Nephron (organoid): ENCODE measurements around the gene GCHFR.

Source experiments
- H3K27ac Mint-ChIP-seq, 3 experiments: 2 replicates each; pipeline ENCODE4 v1.8.0; 2020; ENCODE audit warnings: mixed read lengths in 3 of 3, mild to moderate bottlenecking in 2 of 3, moderate library complexity in 1 of 3
- H3K27me3 Mint-ChIP-seq: 2 replicates; pipeline ENCODE4 v1.8.0; 2021; ENCODE audit warnings: low read depth, mild to moderate bottlenecking, moderate library complexity, mixed read lengths
- H3K36me3 Mint-ChIP-seq: 2 replicates; pipeline ENCODE4 v1.8.0; 2020; ENCODE audit warnings: low read depth, mixed read lengths
- H3K4me1 Mint-ChIP-seq: 2 replicates; pipeline ENCODE4 v1.8.0; 2020; ENCODE audit warnings: mixed read lengths
- H3K4me3 Mint-ChIP-seq, 3 experiments: 2 replicates each; pipeline ENCODE4 v1.8.0; 2020; ENCODE audit warnings: mild to moderate bottlenecking in 3 of 3, mixed read lengths in 3 of 3, moderate library complexity in 2 of 3
- H3K9me3 Mint-ChIP-seq: 2 replicates; pipeline ENCODE4 v1.8.0; 2020; ENCODE audit warnings: mixed read lengths
- CTCF ChIP-seq, 3 experiments: fragments of 200-600 bp; sonication (generic); IDR thresholded peaks; one replicate each; pipeline ENCODE4 v1.5.0; 2021; ENCODE audit warnings: antibody characterized with exemption in 3 of 3; ENCODE audit not compliant: unreplicated experiment in 3 of 3

The GCHFR gene

GRCh38 chr15:40793216-40793989, 29.5 kb downstream of the GCHFR start:
- H3K27me3 Mint-ChIP-seq, result no peaks in the 10 kb centered on the region
- H3K4me1 Mint-ChIP-seq, result no peaks in the 10 kb centered on the region
- no peak for TF ChIP-seq CTCF (IDR thresholded peaks at IDR 0.05; ENCODE audit: unreplicated experiment in 3 of 3)
- H3K4me3 Mint-ChIP-seq, result no peak overlapping the region
- H3K9me3 Mint-ChIP-seq, result no peaks in the 10 kb centered on the region
- H3K27ac Mint-ChIP-seq, result no peak overlapping the region
- peaks cover 20% of the 10 kb centered on the region for H3K36me3 Mint-ChIP-seq

- Mint-ChIP-seq H3K27ac (peak overlapping the region in 1 of 3 experiments; percentile 8), H3K36me3 (peaks cover 33% of the 10 kb centered on the region), H3K27me3 (no peaks in the 10 kb centered on the region), H3K4me1 (no peaks in the 10 kb centered on the region), H3K4me3 (no peak overlapping the region), H3K9me3 (no peaks in the 10 kb centered on the region)
- no peak for TF ChIP-seq CTCF (IDR thresholded peaks at IDR 0.05; ENCODE audit: unreplicated experiment in 3 of 3)
Observed at GRCh38 chr15:40796041-40796440, 32.2 kb downstream of the GCHFR start.

- no peak overlapping the region for H3K4me3 Mint-ChIP-seq
- H3K36me3 Mint-ChIP-seq, result peaks cover 36% of the 10 kb centered on the region
- H3K27me3 Mint-ChIP-seq, result no peaks in the 10 kb centered on the region
- no peaks in the 10 kb centered on the region for H3K9me3 Mint-ChIP-seq
- no peak for TF ChIP-seq CTCF (IDR thresholded peaks at IDR 0.05; ENCODE audit: unreplicated experiment in 3 of 3)
- peak overlapping the region in 1 of 3 experiments; percentile 8 for H3K27ac Mint-ChIP-seq
- no peaks in the 10 kb centered on the region for H3K4me1 Mint-ChIP-seq
Observed at GRCh38 chr15:40796512-40796911, 32.6 kb downstream of the GCHFR start.

- no peak for TF ChIP-seq CTCF (IDR thresholded peaks at IDR 0.05; ENCODE audit: unreplicated experiment in 3 of 3)
- Mint-ChIP-seq H3K27me3 (no peaks in the 10 kb centered on the region), H3K9me3 (no peaks in the 10 kb centered on the region), H3K27ac (no peak overlapping the region), H3K4me3 (no peak overlapping the region), H3K36me3 (peaks cover 33% of the 10 kb centered on the region), H3K4me1 (peaks cover 4% of the 10 kb centered on the region)
Observed at GRCh38 chr15:40799523-40799922, 35.7 kb downstream of the GCHFR start.

GRCh38 chr15:40803076-40803475, 39.2 kb downstream of the GCHFR start:
- Mint-ChIP-seq H3K36me3 (peaks cover 29% of the 10 kb centered on the region), H3K9me3 (no peaks in the 10 kb centered on the region), H3K27me3 (no peaks in the 10 kb centered on the region), H3K4me3 (no peak overlapping the region), H3K4me1 (peaks cover 16% of the 10 kb centered on the region), H3K27ac (no peak overlapping the region)
- TF ChIP-seq CTCF (IDR thresholded peaks at IDR 0.05; ENCODE audit: unreplicated experiment in 3 of 3), result no peak

- Mint-ChIP-seq H3K36me3 (peaks cover 24% of the 10 kb centered on the region), H3K4me3 (peak overlapping the region in 1 of 3 experiments; percentile 61), H3K4me1 (peaks cover 22% of the 10 kb centered on the region), H3K27ac (no peak overlapping the region), H3K9me3 (no peaks in the 10 kb centered on the region), H3K27me3 (no peaks in the 10 kb centered on the region)
- TF ChIP-seq CTCF (IDR thresholded peaks at IDR 0.05; ENCODE audit: unreplicated experiment in 3 of 3), result no peak
Observed at GRCh38 chr15:40803688-40804087, 39.8 kb downstream of the GCHFR start.
